HG03558 (cell line): Measurements from ENCODE around the gene KYNU.
A peak's percentile ranks its signal among the peaks of the same experiment; 100 is the strongest.
"Not testable (repeated sequence)": the region's sequence is repeated elsewhere in the genome, so short reads cannot be mapped to it uniquely, and the experiment has no call there.

Experiments
- ATAC-seq: cut with Tn5 transposase; IDR thresholded peaks from one replicate; pipeline ENCODE4 v1.9.1; 2021; ENCODE audit warnings: moderate number of reproducible peaks; ENCODE audit not compliant: unreplicated experiment; ENCODE audit errors: extremely low read depth

KYNU gene

DNA sequence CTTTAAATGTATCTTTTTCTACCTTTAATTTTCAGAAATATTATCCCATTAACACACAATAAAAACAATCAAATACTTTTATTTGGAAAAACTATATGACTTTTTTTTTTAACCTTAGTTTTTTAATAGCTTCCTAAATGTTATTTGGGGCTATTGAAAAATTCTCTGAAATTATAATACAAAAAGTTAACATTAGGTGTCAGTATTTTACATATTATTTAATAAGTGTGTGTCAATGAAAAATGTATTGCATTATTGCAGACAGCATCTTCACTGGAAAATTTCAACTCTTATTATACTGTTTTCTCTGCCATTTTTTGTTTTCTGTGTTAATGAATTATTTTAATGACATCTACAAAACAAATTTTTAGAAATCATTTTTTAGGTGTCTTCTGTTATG is 200.6 kb downstream of the KYNU start:
- ATAC-seq, result no peak

DNA sequence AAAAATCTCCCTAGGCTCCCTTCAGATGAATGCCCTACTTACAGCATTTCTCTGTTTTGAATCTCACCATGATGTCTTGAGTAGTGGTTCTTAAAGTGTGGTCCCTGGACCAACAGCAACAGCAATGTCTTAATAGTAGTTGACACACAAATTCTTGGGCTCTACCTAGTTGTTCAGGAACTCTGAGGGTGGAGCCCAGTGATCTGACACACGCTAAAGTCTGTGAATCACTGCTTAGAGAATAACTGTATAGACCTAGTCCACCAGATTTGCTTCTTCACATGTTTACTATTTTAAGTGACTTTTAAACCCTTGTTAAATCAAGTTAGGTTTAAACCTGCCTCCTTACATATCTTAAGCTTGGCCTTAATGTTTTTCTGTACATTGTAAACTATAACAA is 204.2 kb downstream of the KYNU start:
- ATAC-seq, result no peak

DNA sequence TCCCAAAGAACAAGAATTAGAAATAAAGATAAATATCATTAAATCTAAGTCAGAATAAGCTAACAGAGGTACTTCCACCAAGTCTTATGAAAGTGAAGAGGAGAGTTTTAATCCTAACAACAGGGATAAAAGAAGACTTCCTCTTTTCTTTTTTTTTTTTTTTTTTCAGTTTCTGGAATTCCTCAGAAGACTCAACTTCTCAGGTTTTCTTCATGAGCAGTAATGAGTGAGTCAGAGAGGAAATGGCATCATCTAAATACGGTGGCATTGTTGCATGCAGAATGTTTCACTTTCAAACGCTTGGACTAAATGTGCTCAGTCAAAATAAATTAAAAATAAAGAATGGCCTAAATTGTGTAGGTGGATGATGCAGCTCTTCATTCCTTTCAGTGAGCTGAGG is 206.2 kb downstream of the KYNU start:
- ATAC-seq, result no peak

DNA sequence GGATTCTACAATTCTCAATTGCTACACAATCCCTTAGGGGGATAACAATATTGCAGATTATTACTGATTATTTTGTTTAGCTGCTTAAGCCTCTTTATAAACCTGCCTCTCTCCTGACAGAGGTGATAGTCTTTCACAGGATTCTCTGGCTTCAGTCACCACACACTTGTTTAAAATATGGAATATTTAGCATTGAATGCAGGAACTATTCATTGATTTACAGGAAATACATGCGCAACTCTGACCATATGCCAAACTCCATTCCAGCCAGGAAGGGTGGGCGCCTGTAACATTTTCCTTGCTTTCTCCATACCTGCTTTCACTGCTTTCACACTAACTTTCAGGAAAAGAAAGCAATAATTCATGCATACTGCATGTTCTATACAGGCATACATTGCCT is 207.0 kb downstream of the KYNU start:
- no peak for ATAC-seq

DNA sequence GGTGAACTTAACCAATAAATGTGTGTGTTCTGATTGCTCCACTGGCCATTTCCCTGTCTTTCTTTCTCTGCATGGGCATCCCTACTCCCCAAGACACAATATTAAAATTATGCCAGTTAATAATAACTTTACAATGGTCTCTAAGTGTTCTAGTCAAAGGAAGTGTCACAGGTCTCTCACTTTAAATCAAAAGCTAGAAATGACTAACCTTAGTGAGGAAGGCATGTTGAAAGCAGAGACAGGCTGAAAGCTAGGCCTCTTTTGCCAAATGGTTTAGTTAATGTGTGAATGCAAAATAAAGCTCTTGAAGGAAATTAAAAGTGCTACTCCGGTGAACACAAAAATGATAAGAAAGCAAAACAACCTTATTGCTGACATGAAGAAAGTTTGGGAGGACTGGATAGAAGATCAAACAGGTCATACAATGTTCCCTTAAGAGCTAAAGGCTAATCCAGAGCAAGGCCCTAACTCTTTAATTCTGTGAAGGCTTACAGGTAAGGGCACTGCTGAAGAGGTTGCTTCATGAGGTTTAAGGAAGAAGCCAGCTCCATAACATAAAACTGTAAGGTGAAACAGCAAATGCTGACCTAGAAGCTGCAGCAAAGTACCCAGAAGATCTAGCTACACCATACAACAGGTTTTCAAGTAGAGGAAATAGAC is 207.8 kb downstream of the KYNU start:
- peak; percentile 57 for ATAC-seq

DNA sequence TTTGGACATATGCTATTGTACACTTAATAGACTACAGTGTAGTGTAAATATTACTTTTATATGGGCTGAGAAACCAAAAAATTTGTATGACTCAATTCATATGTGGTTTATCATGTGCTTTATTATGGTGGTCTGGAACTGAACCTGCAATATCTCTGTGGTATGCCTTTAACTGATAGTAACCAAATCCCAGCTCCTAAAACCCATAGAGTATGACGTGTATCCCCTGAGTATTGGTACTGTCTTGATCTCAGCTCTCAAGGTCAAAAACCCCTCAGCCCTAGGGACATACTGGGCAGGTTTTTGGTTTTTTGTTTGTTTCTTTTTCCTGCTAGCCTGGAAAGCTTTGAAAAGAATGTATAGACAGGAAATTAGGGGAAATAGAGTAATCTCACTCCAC is 209.6 kb downstream of the KYNU start:
- no peak for ATAC-seq

DNA sequence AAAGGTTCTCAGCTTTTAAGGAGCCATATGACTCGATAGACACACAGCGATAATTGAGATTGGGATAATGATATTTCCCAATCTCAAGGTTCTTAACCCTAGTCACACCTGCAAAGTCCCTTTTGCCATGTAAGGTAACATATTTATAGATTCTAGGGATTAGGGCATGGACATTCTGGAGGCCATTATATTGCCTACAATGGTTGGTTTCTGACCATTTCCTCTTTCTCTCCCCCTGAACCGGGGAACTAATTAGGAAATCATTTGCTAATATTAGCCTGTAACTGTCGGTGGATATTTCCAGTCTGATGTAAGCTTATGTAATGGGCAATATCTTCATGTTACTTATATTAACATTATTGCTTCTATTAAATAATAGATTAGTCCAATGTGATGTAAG is 210.9 kb downstream of the KYNU start:
- no peak for ATAC-seq

DNA sequence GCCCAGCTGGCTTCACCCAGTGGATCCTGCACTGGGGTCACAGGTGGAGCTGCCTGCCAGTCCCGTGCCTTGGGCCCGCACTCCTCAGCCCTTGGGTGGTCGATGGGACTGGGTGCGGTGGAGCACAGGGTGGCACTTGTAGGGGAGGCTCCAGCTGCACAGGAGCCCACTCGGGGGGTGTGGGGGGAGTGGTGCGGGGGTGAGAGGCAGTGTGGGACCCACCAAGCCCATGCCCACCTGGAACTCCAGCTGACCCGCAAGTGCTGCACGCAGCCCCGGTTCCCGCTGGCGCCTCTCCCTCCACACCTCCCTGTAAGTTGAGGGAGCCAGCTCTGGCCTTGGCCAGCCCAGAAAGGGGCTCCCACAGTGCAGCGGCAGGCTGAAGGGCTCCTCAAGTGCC is 212.1 kb downstream of the KYNU start:
- ATAC-seq, result not testable (repeated sequence)
